Sigmoid colon (tissue), 4 donors: ENCODE data around the gene SULT1C4.

ENCODE experiments used
- EP300 ChIP-seq, 4 donors: sonication (generic); formaldehyde crosslinking; IDR thresholded peaks; one replicate each; pipeline ENCODE4 v1.6.1; 2017; ENCODE audit warnings: antibody characterized with exemption in 4 of 4
- POLR2A ChIP-seq, 2 donors: fragments of 450-650 bp; IDR thresholded peaks; one replicate each; pipeline ENCODE4 v1.6.1; 2016; ENCODE audit warnings: antibody characterized with exemption in 2 of 2, mild to moderate bottlenecking in 2 of 2, moderate library complexity in 2 of 2
- TF ChIP-seq, protein P1 (sequence below), 4 experiments: fragments of 450-650 bp in 3 of 4; fragments of 200-600 bp in 1 of 4; IDR thresholded peaks; one replicate each; pipeline ENCODE4 v1.5.1; 2016 to 2019; ENCODE audit warnings: antibody characterized with exemption in 4 of 4, mild to moderate bottlenecking in 3 of 4, moderate library complexity in 2 of 4

GRCh38 chr2:108413711-108414095 lies 35.9 kb downstream of the SULT1C4 start:
- TF ChIP-seq, protein P1, sequence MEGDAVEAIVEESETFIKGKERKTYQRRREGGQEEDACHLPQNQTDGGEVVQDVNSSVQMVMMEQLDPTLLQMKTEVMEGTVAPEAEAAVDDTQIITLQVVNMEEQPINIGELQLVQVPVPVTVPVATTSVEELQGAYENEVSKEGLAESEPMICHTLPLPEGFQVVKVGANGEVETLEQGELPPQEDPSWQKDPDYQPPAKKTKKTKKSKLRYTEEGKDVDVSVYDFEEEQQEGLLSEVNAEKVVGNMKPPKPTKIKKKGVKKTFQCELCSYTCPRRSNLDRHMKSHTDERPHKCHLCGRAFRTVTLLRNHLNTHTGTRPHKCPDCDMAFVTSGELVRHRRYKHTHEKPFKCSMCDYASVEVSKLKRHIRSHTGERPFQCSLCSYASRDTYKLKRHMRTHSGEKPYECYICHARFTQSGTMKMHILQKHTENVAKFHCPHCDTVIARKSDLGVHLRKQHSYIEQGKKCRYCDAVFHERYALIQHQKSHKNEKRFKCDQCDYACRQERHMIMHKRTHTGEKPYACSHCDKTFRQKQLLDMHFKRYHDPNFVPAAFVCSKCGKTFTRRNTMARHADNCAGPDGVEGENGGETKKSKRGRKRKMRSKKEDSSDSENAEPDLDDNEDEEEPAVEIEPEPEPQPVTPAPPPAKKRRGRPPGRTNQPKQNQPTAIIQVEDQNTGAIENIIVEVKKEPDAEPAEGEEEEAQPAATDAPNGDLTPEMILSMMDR (IDR thresholded peaks at IDR 0.05), result no peak
- no peak for TF ChIP-seq POLR2A (IDR thresholded peaks at IDR 0.05)
- no peak for TF ChIP-seq EP300 (IDR thresholded peaks at IDR 0.05)
